Measurements from ENCODE around the gene MACROD2.

MACROD2 gene

DNA sequence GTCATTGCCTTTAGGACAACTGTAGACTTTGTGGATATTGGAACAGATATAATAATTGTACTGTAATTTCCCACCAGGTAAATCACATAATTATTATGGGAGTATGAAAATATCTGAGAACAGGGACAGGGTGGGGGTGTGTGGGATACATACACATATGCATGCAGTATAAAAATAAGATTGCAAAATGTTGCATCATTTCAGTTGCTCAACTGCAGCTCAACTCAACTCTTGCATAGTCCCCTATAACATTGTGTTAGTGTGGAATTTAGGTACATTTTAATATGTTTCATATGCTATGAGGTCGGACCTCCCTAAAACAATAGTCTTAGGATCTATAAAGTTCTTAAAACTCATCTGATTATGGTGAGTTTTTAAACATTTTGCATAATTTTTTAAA lies 617.1 kb downstream of the MACROD2 start:
- TF ChIP-seq, protein P1, sequence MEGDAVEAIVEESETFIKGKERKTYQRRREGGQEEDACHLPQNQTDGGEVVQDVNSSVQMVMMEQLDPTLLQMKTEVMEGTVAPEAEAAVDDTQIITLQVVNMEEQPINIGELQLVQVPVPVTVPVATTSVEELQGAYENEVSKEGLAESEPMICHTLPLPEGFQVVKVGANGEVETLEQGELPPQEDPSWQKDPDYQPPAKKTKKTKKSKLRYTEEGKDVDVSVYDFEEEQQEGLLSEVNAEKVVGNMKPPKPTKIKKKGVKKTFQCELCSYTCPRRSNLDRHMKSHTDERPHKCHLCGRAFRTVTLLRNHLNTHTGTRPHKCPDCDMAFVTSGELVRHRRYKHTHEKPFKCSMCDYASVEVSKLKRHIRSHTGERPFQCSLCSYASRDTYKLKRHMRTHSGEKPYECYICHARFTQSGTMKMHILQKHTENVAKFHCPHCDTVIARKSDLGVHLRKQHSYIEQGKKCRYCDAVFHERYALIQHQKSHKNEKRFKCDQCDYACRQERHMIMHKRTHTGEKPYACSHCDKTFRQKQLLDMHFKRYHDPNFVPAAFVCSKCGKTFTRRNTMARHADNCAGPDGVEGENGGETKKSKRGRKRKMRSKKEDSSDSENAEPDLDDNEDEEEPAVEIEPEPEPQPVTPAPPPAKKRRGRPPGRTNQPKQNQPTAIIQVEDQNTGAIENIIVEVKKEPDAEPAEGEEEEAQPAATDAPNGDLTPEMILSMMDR (IDR thresholded peaks at IDR 0.05; ENCODE audit: borderline replicate concordance, control extremely low read depth, extremely low read depth, insufficient read depth, missing control alignments), result no peak
- in situ Hi-C loops (cut with MboI; ENCODE audit: low sequenced_read_pairs, unreplicated experiment), result no loop called here
- no peak for DNase-seq (ENCODE audit: low spot score)

DNA sequence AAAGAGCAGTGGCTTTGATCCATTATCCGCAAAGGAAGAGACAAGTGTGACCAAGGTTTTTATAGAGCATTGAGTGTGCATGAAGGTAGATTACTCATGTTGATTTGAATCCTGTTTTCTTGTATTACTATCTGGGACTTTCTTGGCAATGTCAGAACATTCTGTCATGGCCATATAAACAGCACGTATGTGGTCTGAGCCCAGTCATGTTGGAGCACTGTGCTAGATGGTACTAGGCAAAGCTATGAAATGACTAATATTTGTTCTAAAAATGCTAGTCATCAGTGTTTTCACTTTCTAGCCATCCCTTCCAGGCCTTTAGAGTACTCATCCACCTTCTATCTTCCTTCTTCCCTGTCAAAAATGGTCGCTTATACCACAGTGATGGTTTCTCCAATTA lies 620.7 kb downstream of the MACROD2 start:
- TF ChIP-seq, protein P1 (IDR thresholded peaks at IDR 0.05; ENCODE audit: borderline replicate concordance, control extremely low read depth, extremely low read depth, insufficient read depth, missing control alignments), result no peak

GRCh38 chr20:14617123-14617522 lies 621.8 kb downstream of the MACROD2 start:
- no peak for DNase-seq (ENCODE audit: low spot score)
- in situ Hi-C loops (cut with MboI; ENCODE audit: low sequenced_read_pairs, unreplicated experiment), result no loop called here
- TF ChIP-seq, protein P1 (IDR thresholded peaks at IDR 0.05; ENCODE audit: borderline replicate concordance, control extremely low read depth, extremely low read depth, insufficient read depth, missing control alignments), result no peak

More for the DNA sequence above, 620.7 kb downstream of the MACROD2 start:
- in situ Hi-C loops (cut with MboI; ENCODE audit: low sequenced_read_pairs, unreplicated experiment), result no loop called here
- DNase-seq (ENCODE audit: low spot score), result no peak

- in situ Hi-C loops (cut with MboI; ENCODE audit: low sequenced_read_pairs, unreplicated experiment), result no loop called here
- TF ChIP-seq, protein P1 (IDR thresholded peaks at IDR 0.05; ENCODE audit: borderline replicate concordance, control extremely low read depth, extremely low read depth, insufficient read depth, missing control alignments), result no peak
- DNase-seq (ENCODE audit: low spot score), result no peak
Measured at GRCh38 chr20:14619411-14619810, 624.1 kb downstream of the MACROD2 start.

GRCh38 chr20:14622796-14623195 lies 627.5 kb downstream of the MACROD2 start:
- in situ Hi-C loops (cut with MboI; ENCODE audit: low sequenced_read_pairs, unreplicated experiment), result no loop called here
- TF ChIP-seq, protein P1 (IDR thresholded peaks at IDR 0.05; ENCODE audit: borderline replicate concordance, control extremely low read depth, extremely low read depth, insufficient read depth, missing control alignments), result no peak
- DNase-seq (ENCODE audit: low spot score), result no peak

DNA sequence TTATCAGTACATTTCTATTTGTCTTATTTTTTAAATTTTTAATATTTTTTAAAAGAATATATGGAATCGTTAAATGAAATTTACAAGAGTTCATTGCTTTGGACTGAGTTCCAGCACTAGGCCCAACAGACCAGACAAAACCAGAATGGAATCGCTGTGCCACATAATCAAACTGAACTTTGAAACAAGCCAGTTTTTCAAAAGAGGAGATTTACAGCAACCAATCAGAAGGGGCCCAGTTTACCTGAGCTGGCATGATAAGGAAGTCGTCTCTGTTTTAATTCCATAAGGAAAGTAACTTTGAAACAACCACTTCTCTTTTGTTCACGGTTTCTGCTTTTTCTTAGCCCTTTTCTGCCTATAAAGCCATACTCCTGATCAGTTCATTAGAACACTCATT lies 635.7 kb downstream of the MACROD2 start:
- TF ChIP-seq, protein P1 (IDR thresholded peaks at IDR 0.05; ENCODE audit: borderline replicate concordance, control extremely low read depth, extremely low read depth, insufficient read depth, missing control alignments), result no peak
- in situ Hi-C loops (cut with MboI; ENCODE audit: low sequenced_read_pairs, unreplicated experiment), result no loop called here
- no peak for DNase-seq (ENCODE audit: low spot score)

DNA sequence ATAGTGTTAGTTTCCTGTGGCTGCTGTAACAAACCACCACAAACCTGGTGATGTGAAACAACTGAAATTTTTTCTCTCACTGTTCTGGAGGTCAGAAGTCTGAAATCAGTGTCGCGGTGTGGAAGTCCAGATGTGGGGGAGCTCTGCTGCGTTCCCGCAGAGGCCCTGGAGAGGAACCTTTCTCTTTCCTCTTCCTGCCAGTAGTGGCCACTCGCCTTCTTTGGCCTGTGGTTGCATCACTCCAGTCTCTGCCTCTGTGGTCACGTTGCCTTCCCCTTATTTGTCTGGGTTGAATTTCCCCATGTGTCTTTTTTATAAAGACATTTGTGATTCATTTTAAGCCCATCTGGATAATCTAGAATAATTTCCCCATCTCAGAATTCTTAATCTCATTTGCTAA lies 637.6 kb downstream of the MACROD2 start:
- TF ChIP-seq, protein P1 (IDR thresholded peaks at IDR 0.05; ENCODE audit: borderline replicate concordance, control extremely low read depth, extremely low read depth, insufficient read depth, missing control alignments), result no peak
- DNase-seq (ENCODE audit: low spot score), result no peak
- in situ Hi-C loops (cut with MboI; ENCODE audit: low sequenced_read_pairs, unreplicated experiment), result no loop called here

Data from GM13976 (cell line).